Stimulated activated CD4-positive, alpha-beta T cell treated with anti-CD3 and anti-CD28 coated beads, Interleukin-1b, Interleukin-23, amount 100 ng/mL, for 48 hours (primary cell): Measurements from ENCODE around the gene ALDH1A1.

Experiments
- DNase-seq: peaks from one replicate; pipeline ENCODE4 v3.0.0-alpha.2; 2020

ALDH1A1 gene

GRCh38 chr9:72914750-72915149 lies 38.1 kb downstream of the ALDH1A1 start:
- no peak for DNase-seq

- DNase-seq = no peak
Measured at GRCh38 chr9:72913382-72914009, 39.4 kb downstream of the ALDH1A1 start.

- DNase-seq = no peak
Measured at GRCh38 chr9:72912476-72913381, 40.1 kb downstream of the ALDH1A1 start.

- DNase-seq = no peak
Measured at GRCh38 chr9:72911816-72912215, 41.0 kb downstream of the ALDH1A1 start.

- DNase-seq = no peak
Measured at GRCh38 chr9:72911247-72911775, 41.5 kb downstream of the ALDH1A1 start.

- no peak for DNase-seq
Measured at GRCh38 chr9:72909428-72909827, 43.4 kb downstream of the ALDH1A1 start.

- DNase-seq = no peak
Measured at GRCh38 chr9:72907421-72907820, 45.4 kb downstream of the ALDH1A1 start.

GRCh38 chr9:72906810-72907209 lies 46.0 kb downstream of the ALDH1A1 start:
- DNase-seq = no peak

- no peak for DNase-seq
Measured at GRCh38 chr9:72905514-72906480, 47.1 kb downstream of the ALDH1A1 start.

- no peak for DNase-seq
Measured at GRCh38 chr9:72904267-72905093, 48.4 kb downstream of the ALDH1A1 start.

GRCh38 chr9:72903103-72903502 lies 49.8 kb downstream of the ALDH1A1 start:
- DNase-seq = no peak

GRCh38 chr9:72902268-72902667 lies 50.6 kb downstream of the ALDH1A1 start:
- no peak for DNase-seq

GRCh38 chr9:72899734-72900477 lies 52.9 kb downstream of the ALDH1A1 start:
- no peak for DNase-seq

- no peak for DNase-seq
Measured at GRCh38 chr9:72898784-72899733, 53.8 kb downstream of the ALDH1A1 start.

GRCh38 chr9:72898360-72898759 lies 54.5 kb downstream of the ALDH1A1 start:
- DNase-seq = no peak

GRCh38 chr9:72897069-72897649 lies 55.7 kb downstream of the ALDH1A1 start:
- no peak for DNase-seq

- no peak for DNase-seq
Measured at GRCh38 chr9:72896439-72896838, 56.4 kb downstream of the ALDH1A1 start.

GRCh38 chr9:72895122-72895521 lies 57.7 kb downstream of the ALDH1A1 start:
- no peak for DNase-seq

GRCh38 chr9:72894342-72894741 lies 58.5 kb downstream of the ALDH1A1 start:
- DNase-seq = no peak

GRCh38 chr9:72893437-72893836 lies 59.4 kb downstream of the ALDH1A1 start:
- DNase-seq = no peak
